ENCODE data around the gene OR2A5.
"Not testable (repeated sequence)": the region's sequence is repeated elsewhere in the genome, so short reads cannot be mapped to it uniquely, and the experiment has no call there.

Gene OR2A5

GRCh38 chr7:144036302-144036885 is 12.4 kb upstream of the OR2A5 start:
- no peak for DNase-seq

- DNase-seq, result no peak
These were observed 11.2 kb upstream of the OR2A5 start for GRCh38 chr7:144037414-144038035.

GRCh38 chr7:144038887-144039286 is 9.9 kb upstream of the OR2A5 start:
- no peak for DNase-seq

GRCh38 chr7:144049491-144049890 is 743 bp downstream of the OR2A5 start:
- DNase-seq, result no peak

- no peak for DNase-seq
These were observed 1.3 kb downstream of the OR2A5 start for GRCh38 chr7:144050093-144050492.

GRCh38 chr7:144050884-144051283 is 2.1 kb downstream of the OR2A5 start:
- DNase-seq, result not testable (repeated sequence)

GRCh38 chr7:144057954-144058353 is 9.2 kb downstream of the OR2A5 start:
- DNase-seq, result no peak

GRCh38 chr7:144063710-144064109 is 15.0 kb downstream of the OR2A5 start:
- DNase-seq, result no peak

- no peak for DNase-seq
These were observed 20.8 kb downstream of the OR2A5 start, which contains the start of gene OR2A25 for GRCh38 chr7:144069511-144069910. Gene OR2A25 (plus strand): TSS chr7:144069811. CDS start chr7:144074220, 4,409 bp downstream.

- no peak for DNase-seq
These were observed 21.2 kb downstream of the OR2A5 start for GRCh38 chr7:144069953-144070352.

GRCh38 chr7:144074374-144074773 is 25.6 kb downstream of the OR2A5 start:
- DNase-seq, result no peak

- no peak for DNase-seq
These were observed 37.2 kb downstream of the OR2A5 start, which contains the start of gene OR2A12 for GRCh38 chr7:144085978-144086377. Gene OR2A12 (plus strand): TSS chr7:144086278. CDS start chr7:144095108, 8,830 bp downstream.

- no peak for DNase-seq
These were observed 38.0 kb downstream of the OR2A5 start for GRCh38 chr7:144086730-144087129.

- no peak for DNase-seq
These were observed 38.5 kb downstream of the OR2A5 start for GRCh38 chr7:144087230-144087629.

- no peak for DNase-seq
These were observed 41.9 kb downstream of the OR2A5 start for GRCh38 chr7:144090667-144091066.

- DNase-seq, result no peak
These were observed 50.0 kb downstream of the OR2A5 start for GRCh38 chr7:144098776-144099175.

- no peak for DNase-seq
These were observed 51.9 kb downstream of the OR2A5 start for GRCh38 chr7:144100607-144101006.

GRCh38 chr7:144102041-144102440 is 53.3 kb downstream of the OR2A5 start:
- DNase-seq, result no peak

GRCh38 chr7:144105211-144105610 is 56.5 kb downstream of the OR2A5 start:
- DNase-seq, result no peak
